ENCODE results near the gene C10orf67. TPM values are rescaled to one million over a fixed set of nuclear protein-coding genes. Genes with fewer than 3 reads are reported as not detected.

C10orf67 gene
- total and polyA plus RNA-seq, 2 of the 8 experiments (the other 6 are each of a cell fraction or from before 2014, with no cell fraction given) = 0.05 to 0.11 TPM

- TF ChIP-seq ZNF274 (IDR thresholded peaks at IDR 0.05; ENCODE audit: borderline replicate concordance, extremely low read depth, low read length) (no peak), NRF1 (IDR thresholded peaks at IDR 0.05; ENCODE audit: low read depth, low read length) (no peak), RBBP5 (IDR thresholded peaks at IDR 0.05; ENCODE audit: borderline replicate concordance, low read depth, low read length) (peak; percentile 86; the same call in 1 of the 2 replicates), SRF (IDR thresholded peaks at IDR 0.05; ENCODE audit: low read depth, low read length) (no peak), SIRT6 (IDR thresholded peaks at IDR 0.05; ENCODE audit: low read length) (no peak), JUND (IDR thresholded peaks at IDR 0.05; ENCODE audit: low read length) (no peak), HDAC6 (IDR thresholded peaks at IDR 0.05; ENCODE audit: low read depth, low read length) (no peak), SUZ12 (IDR thresholded peaks at IDR 0.05; ENCODE audit: low read length) (no peak), KDM1A (IDR thresholded peaks at IDR 0.05; ENCODE audit: borderline replicate concordance, low read length) (no peak), KDM4A (IDR thresholded peaks at IDR 0.05; ENCODE audit: low read depth, low read length, severe bottlenecking) (peak; percentile 99), TEAD4 (IDR thresholded peaks at IDR 0.05; ENCODE audit: low read depth, low read length) (no peak), USF2 (IDR thresholded peaks at IDR 0.05; ENCODE audit: low read length) (no peak), CHD1 (IDR thresholded peaks at IDR 0.05; ENCODE audit: low read depth, low read length) (no peak)
Observed at GRCh38 chr10:23344241-23344841, at the start of gene C10orf67 (continued).

Data from H1 (cell line).